ENCODE data around the gene CLEC20A. TPM values are rescaled to one million over a fixed set of nuclear protein-coding genes. Genes with fewer than 3 reads are reported as not detected.

The CLEC20A gene
- total and polyA plus RNA-seq, 7 donors = 0.22 TPM; not detected in 6

GRCh38 chr1:178495741-178496409, 889 bp downstream of the CLEC20A start:
- no peaks in the 10 kb centered on the region for H3K36me3 ChIP-seq (ENCODE audit: insufficient read depth in 1 of 2, low read depth in 1 of 2)
- ATAC-seq = no peak
- no peak overlapping the region for H3K27ac ChIP-seq
- H3K4me3 ChIP-seq = no peak overlapping the region
- TF ChIP-seq CTCF (IDR thresholded peaks at IDR 0.05) = no peak
- no peak for DNase-seq
- no peaks in the 10 kb centered on the region for H3K4me1 ChIP-seq
- intact Hi-C loops (cut with DNase I) = no loop called here
- 86 to 93% (median 87%) methylated on average over 15 to 16 of the region's 16 CpGs for WGBS, 3 donors
- no peaks in the 10 kb centered on the region for H3K27me3 ChIP-seq (ENCODE audit: insufficient read depth in 3 of 3, low read length in 2 of 3)
- no peaks in the 10 kb centered on the region for H3K9me3 ChIP-seq

- no peak overlapping the region for H3K27ac ChIP-seq
- H3K4me1 ChIP-seq = no peaks in the 10 kb centered on the region
- H3K27me3 ChIP-seq (ENCODE audit: insufficient read depth in 3 of 3, low read length in 2 of 3) = no peaks in the 10 kb centered on the region
- no peak for TF ChIP-seq CTCF (IDR thresholded peaks at IDR 0.05)
- WGBS, 3 donors = 95 to 96% (median 96%) methylated on average over 1 of the region's 1 CpG
- no peaks in the 10 kb centered on the region for H3K9me3 ChIP-seq
- intact Hi-C loops (cut with DNase I) = no loop called here
- ATAC-seq (no peak), DNase-seq (no peak)
- no peaks in the 10 kb centered on the region for H3K36me3 ChIP-seq (ENCODE audit: insufficient read depth in 1 of 2, low read depth in 1 of 2)
- no peak overlapping the region for H3K4me3 ChIP-seq
Observed at GRCh38 chr1:178495158-178495557, 1.6 kb downstream of the CLEC20A start.

GRCh38 chr1:178494569-178494971, 2.2 kb downstream of the CLEC20A start:
- intact Hi-C loops (cut with DNase I) = no loop called here
- DNase-seq = no peak
- no peak for TF ChIP-seq CTCF (IDR thresholded peaks at IDR 0.05)

GRCh38 chr1:178493301-178493741, 3.4 kb downstream of the CLEC20A start:
- no peaks in the 10 kb centered on the region for H3K9me3 ChIP-seq
- H3K27me3 ChIP-seq (ENCODE audit: insufficient read depth in 3 of 3, low read length in 2 of 3) = no peaks in the 10 kb centered on the region
- ATAC-seq (peak in 1 of 4 donors; percentile 33), DNase-seq (no peak)
- H3K36me3 ChIP-seq (ENCODE audit: insufficient read depth in 1 of 2, low read depth in 1 of 2) = no peaks in the 10 kb centered on the region
- no peak for TF ChIP-seq CTCF (IDR thresholded peaks at IDR 0.05)
- no peak overlapping the region for H3K27ac ChIP-seq
- intact Hi-C loops (cut with DNase I) = no loop called here
- H3K4me3 ChIP-seq = no peak overlapping the region
- WGBS, 3 donors = 89 to 93% (median 90%) methylated on average over 15 to 16 of the region's 16 CpGs
- H3K4me1 ChIP-seq = no peaks in the 10 kb centered on the region

More at GRCh38 chr1:178494569-178494971, 2.2 kb downstream of the CLEC20A start:
- Histone ChIP-seq H3K36me3 (ENCODE audit: insufficient read depth in 1 of 2, low read depth in 1 of 2) (no peaks in the 10 kb centered on the region), H3K27me3 (ENCODE audit: insufficient read depth in 3 of 3, low read length in 2 of 3) (no peaks in the 10 kb centered on the region), H3K4me1 (no peaks in the 10 kb centered on the region), H3K27ac (no peak overlapping the region), H3K4me3 (no peak overlapping the region), H3K9me3 (no peaks in the 10 kb centered on the region)
- no peak for ATAC-seq
- WGBS, 3 donors = 86 to 90% (median 89%) methylated on average over 13 of the region's 13 CpGs

- Histone ChIP-seq H3K9me3 (no peaks in the 10 kb centered on the region), H3K36me3 (ENCODE audit: insufficient read depth in 1 of 2, low read depth in 1 of 2) (no peaks in the 10 kb centered on the region), H3K4me1 (no peaks in the 10 kb centered on the region), H3K27ac (no peak overlapping the region), H3K27me3 (ENCODE audit: insufficient read depth in 3 of 3, low read length in 2 of 3) (peaks cover 0 to 7% (median 0%) of the 10 kb centered on the region in 3 donors), H3K4me3 (no peak overlapping the region)
- whole genome bisulfite sequencing, 3 donors = 82 to 87% (median 83%) methylated on average over 11 of the region's 11 CpGs
- ATAC-seq = no peak
- intact Hi-C loops (cut with DNase I) = no loop called here
- no peak for DNase-seq
- no peak for TF ChIP-seq CTCF (IDR thresholded peaks at IDR 0.05)
Observed at GRCh38 chr1:178492341-178492740, 4.4 kb downstream of the CLEC20A start.

Measured in psoas muscle (tissue), 8 donors.